ENCODE results near the gene ERAL1. TPM values are rescaled to one million over a fixed set of nuclear protein-coding genes. Genes with fewer than 3 reads are reported as not detected.

ERAL1 gene
- total and polyA plus RNA-seq, 2 of the 8 experiments (the other 6 are each of a cell fraction or from before 2014, with no cell fraction given), result 67.8 to 122 TPM

DNA sequence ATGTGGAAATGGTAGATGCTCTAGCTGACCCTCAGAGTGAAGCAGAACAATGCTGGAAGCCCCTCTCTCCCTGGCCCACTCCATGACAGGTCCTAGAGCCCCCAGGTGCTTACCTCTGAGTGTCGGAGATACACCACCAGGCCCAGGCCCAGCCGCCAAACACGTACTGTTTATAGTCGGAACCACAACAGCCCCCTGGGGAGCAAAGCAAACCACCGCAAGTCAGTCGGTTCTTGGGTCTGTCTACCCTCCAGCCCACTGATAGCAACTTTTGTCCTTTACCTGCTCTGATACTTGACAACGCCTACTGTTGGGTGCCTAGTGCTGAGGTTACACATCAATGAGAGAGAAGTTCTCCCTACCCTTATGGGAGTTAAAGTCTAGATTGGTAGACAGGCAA, 34.0 kb downstream of the ERAL1 start:
- H3K36me3 ChIP-seq (ENCODE audit: control insufficient read depth in 2 of 4, insufficient read depth in 4 of 4, low read length in 3 of 4), result peaks cover 0 to 7% (median 0%) of the 10 kb centered on the region in 4 experiments; a peak in 3 of 8 replicates
- CTCF ChIA-PET (ENCODE audit: partially characterized antibody), result interaction anchor here (1.0 to 3.0 kb wide), 3 partner anchors 13 to 162 kb away, joined by 4 to 10 read pairs (median 6); no protein-coding TSS in a partner anchor
- WGBS, 2 experiments (ENCODE audit: extremely low coverage in 1 of 2, insufficient coverage in 1 of 2, insufficient read length in 1 of 2, insufficient replicate concordance in 2 of 2, low coverage in 1 of 2, low lambda C conversion rate in 2 of 2, missing lambda C conversion rate in 1 of 2), result 88% methylated on average over 7 of the region's 7 CpGs; no CpG with 5 or more reads in 1 of the 2 experiments
- TF ChIP-seq SUZ12 (IDR thresholded peaks at IDR 0.05; ENCODE audit: low read length), result no peak
- no peak for TF ChIP-seq TAF7 (optimal IDR thresholded peaks at IDR 0.05; ENCODE audit: borderline replicate concordance, low read depth, low read length)
- no peak for TF ChIP-seq CEBPB (IDR thresholded peaks at IDR 0.05; ENCODE audit: low read depth, low read length)
- no peak for TF ChIP-seq TBP (IDR thresholded peaks at IDR 0.05; ENCODE audit: low read depth, low read length)
- no peak for TF ChIP-seq CBX8 (IDR thresholded peaks at IDR 0.05; ENCODE audit: borderline replicate concordance, low read depth, low read length)
- TF ChIP-seq JUN (IDR thresholded peaks at IDR 0.05; ENCODE audit: low read depth, low read length), result no peak
- no peak for TF ChIP-seq NRF1 (IDR thresholded peaks at IDR 0.05; ENCODE audit: low read depth, low read length)
- TF ChIP-seq BACH1 (IDR thresholded peaks at IDR 0.05; ENCODE audit: low read length), result no peak
- TF ChIP-seq POLR2AphosphoS5 (IDR thresholded peaks at IDR 0.05; ENCODE audit: low read depth, low read length), result no peak
- TF ChIP-seq YY1 (IDR thresholded peaks at IDR 0.05; ENCODE audit: low read depth, low read length), result no peak
- no peak for TF ChIP-seq EP300 (IDR thresholded peaks at IDR 0.05; ENCODE audit: borderline replicate concordance in 1 of 2, low read depth in 2 of 2, low read length in 2 of 2)
- no peak for TF ChIP-seq ASH2L (IDR thresholded peaks at IDR 0.05; ENCODE audit: low read length)
- no peak for TF ChIP-seq ATF2 (IDR thresholded peaks at IDR 0.05; ENCODE audit: low read length)

More for the DNA sequence above, 34.0 kb downstream of the ERAL1 start:
- Histone ChIP-seq H3K27me3 (replicated peaks in 1 of 4; ENCODE audit: control insufficient read depth in 3 of 4, extremely low read depth in 1 of 4, insufficient read depth in 3 of 4, low read length in 3 of 4) (no peaks in the 10 kb centered on the region), H3K4me1 (replicated peaks in 1 of 4; ENCODE audit: control insufficient read depth in 3 of 4, insufficient read depth in 4 of 4, low read length in 3 of 4) (peaks cover 0 to 3% (median under 1%) of the 10 kb centered on the region in 4 experiments; a peak in 3 of 7 replicates), H2AFZ (ENCODE audit: low read length) (no peak overlapping the region), H3K23ac (ENCODE audit: insufficient read length) (no peak overlapping the region), H3K18ac (ENCODE audit: extremely low read depth, low read length) (no peak overlapping the region), H3K14ac (ENCODE audit: insufficient read length) (no peak overlapping the region), H2BK5ac (ENCODE audit: low read depth, low read length) (no peak overlapping the region), H3K27ac (ENCODE audit: low read depth, low read length) (no peak overlapping the region), H4K8ac (ENCODE audit: extremely low read depth, insufficient read depth, low read length) (no peak overlapping the region), H3K4me3 (ENCODE audit: extremely low read depth in 1 of 4, insufficient read depth in 2 of 4, low read depth in 3 of 4, low read length in 4 of 4) (no peak overlapping the region), H2AK5ac (ENCODE audit: low read depth, low read length) (no peak overlapping the region), H2BK12ac (ENCODE audit: low read depth, low read length) (no peak overlapping the region), H3K9me3 (ENCODE audit: insufficient read depth in 2 of 2, low read depth in 1 of 2, low read length in 1 of 2) (no peaks in the 10 kb centered on the region), H2BK120ac (replicated peaks; ENCODE audit: low read depth, low read length) (no peak overlapping the region), H4K91ac (replicated peaks; ENCODE audit: insufficient read length, low read length) (no peak overlapping the region), H3K23me2 (ENCODE audit: low read depth, low read length) (peaks cover 2% of the 10 kb centered on the region; the same call in 1 of the 2 replicates), H4K20me1 (replicated peaks in 1 of 2; ENCODE audit: control insufficient read depth in 1 of 2, insufficient read depth in 2 of 2, low read length in 2 of 2) (peaks cover 6 to 9% of the 10 kb centered on the region in 2 experiments), H3K79me2 (ENCODE audit: control insufficient read depth in 1 of 2, insufficient read depth in 2 of 2, low read length in 2 of 2) (0 out of 4 replicates have a peak, but pooled peaks cover 0 to 6% of the 10 kb centered on the region in 2 experiments), H3K79me1 (ENCODE audit: low read depth, low read length) (peaks cover 3% of the 10 kb centered on the region; the same call in 1 of the 2 replicates), H3K9ac (replicated peaks in 1 of 4; ENCODE audit: extremely low read depth in 1 of 4, low read depth in 3 of 4, low read length in 3 of 4) (no peak overlapping the region), H4K5ac (ENCODE audit: insufficient read length, low read depth, low read length) (no peak overlapping the region), H3K4me2 (ENCODE audit: insufficient read depth in 1 of 2, low read depth in 2 of 2, low read length in 2 of 2) (no peak overlapping the region), H3K56ac (replicated peaks; ENCODE audit: insufficient read length, low read depth, low read length) (no peak overlapping the region), H2BK20ac (ENCODE audit: low read length) (no peak overlapping the region), H2BK15ac (ENCODE audit: low read length) (no peak overlapping the region), H3K4ac (replicated peaks; ENCODE audit: insufficient read length, low read depth, low read length) (no peak overlapping the region)
- DNase-seq (ENCODE audit: low read depth in 1 of 2, low spot score in 2 of 2), result no peak
- POLR2A ChIA-PET (ENCODE audit: partially characterized antibody), result interaction anchor here (1.3 to 2.7 kb wide), 6 partner anchors 8 to 128 kb away, joined by 3 to 19 read pairs (median 6); partner anchors contain the start of genes ERAL1 and FLOT2
- FAIRE-seq, result no peak

Measured in H1 (cell line).